Stimulated activated CD4-positive, alpha-beta T cell treated with anti-CD3 and anti-CD28 coated beads, Interleukin-4, amount 100 ng/mL, for 48 hours (primary cell): Measurements from ENCODE around the gene DMRTB1.
"Not testable (repeated sequence)": the region's sequence is repeated elsewhere in the genome, so short reads cannot be mapped to it uniquely, and the experiment has no call there.

Experiments
- DNase-seq, 2 donors: peaks; one replicate each; pipeline ENCODE4 v3.0.0-alpha.2; 2020; ENCODE audit warnings: low read depth in 2 of 2

The DMRTB1 gene

DNA sequence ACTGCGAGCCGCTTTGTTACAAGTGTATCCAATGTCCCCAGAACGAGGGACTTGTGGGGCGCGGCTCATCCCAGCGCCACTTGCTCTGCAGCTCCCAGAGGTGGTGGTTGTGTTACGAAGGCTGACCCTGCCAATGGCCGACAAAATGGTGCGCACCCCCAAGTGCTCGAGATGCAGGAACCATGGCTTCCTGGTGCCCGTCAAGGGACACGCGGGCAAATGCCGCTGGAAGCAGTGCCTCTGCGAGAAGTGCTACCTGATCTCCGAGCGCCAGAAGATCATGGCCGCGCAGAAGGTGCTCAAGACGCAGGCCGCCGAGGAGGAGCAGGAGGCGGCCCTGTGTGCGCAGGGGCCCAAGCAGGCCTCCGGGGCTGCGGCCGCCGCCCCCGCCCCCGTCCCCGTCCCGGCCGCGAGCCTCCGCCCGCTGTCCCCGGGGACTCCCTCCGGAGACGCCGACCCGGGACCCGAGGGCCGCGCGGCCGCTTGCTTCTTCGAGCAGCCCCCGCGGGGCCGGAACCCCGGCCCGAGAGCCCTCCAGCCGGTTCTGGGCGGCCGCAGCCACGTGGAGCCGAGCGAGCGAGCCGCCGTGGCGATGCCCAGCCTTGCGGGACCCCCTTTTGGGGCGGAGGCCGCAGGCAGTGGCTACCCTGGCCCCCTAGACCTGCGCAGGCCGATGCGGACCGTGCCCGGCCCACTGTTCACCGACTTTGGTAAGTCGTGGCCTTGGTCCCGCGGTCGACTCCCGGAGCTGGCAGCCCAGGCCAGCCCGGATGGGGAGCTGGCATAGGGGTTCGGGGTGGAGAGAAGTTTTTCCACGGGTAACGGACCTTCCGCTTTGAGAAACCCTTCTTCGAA is at the start of gene DMRTB1:
Gene DMRTB1 (plus strand): TSS at position 79 of the 855 bp plus-strand sequence. CDS start 55 bp downstream, at position 134.
- DNase-seq, result no peak

DNA sequence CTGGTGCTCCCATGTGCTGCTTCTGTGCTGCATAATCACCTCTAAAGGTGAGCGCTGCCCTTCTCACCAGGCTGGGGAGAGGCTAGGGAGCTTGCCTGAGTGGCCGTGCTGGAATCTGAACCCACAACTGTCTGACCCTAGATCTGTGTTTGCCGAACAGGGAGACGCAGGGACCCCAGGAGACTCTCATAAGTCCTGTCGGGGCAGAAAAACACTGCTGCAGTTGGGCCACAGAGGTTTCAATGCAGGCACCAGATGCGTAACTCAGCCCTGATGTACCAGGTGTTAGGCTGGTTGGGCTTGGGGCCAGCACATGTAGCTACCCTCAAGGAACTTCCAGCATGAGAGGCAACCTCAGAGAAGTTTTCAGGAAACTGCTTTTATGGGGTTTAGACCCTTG is 49.5 kb upstream of the DMRTB1 start:
- DNase-seq, result no peak

DNA sequence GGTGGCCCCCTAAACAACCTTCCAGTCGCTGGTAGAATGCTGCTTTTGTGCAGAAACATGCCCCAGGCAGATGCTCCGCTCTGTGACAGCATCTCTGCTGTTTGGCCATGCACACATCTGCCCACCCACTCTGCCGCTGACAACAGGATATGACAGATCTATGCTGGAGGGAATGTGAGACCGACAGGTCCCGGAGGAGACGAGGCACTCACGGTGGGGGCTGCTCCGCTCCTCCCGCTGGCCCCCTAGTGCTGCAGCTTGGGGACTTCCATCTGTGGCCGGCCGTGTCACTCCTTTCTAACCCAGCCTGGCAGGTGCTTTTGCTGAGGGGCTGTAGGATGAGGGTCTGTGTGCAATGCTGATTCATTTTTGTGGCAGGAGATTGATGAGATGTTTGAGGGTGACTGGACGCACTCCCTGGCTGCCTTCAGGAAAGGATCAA is 49.1 kb upstream of the DMRTB1 start:
- DNase-seq, result no peak

DNA sequence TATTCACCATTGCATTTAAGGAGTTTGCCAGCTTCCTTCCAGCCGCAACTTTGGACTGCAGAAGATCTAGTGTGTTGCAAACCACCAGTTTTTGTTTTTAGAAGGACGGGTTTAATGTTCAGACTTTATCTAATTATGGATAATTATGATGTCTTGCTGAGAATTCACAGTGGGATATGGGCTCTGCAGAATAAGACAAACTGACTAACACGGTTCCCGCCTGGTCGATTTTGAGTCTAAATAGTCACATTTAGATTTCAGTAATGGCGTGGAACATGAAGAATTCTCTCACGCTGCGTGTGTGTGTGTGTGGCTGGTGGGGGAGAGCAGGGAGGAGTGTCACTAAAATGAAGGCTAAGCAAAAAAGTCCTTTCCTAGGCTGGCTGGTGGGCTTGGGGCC is 48.5 kb upstream of the DMRTB1 start:
- DNase-seq, result no peak

DNA sequence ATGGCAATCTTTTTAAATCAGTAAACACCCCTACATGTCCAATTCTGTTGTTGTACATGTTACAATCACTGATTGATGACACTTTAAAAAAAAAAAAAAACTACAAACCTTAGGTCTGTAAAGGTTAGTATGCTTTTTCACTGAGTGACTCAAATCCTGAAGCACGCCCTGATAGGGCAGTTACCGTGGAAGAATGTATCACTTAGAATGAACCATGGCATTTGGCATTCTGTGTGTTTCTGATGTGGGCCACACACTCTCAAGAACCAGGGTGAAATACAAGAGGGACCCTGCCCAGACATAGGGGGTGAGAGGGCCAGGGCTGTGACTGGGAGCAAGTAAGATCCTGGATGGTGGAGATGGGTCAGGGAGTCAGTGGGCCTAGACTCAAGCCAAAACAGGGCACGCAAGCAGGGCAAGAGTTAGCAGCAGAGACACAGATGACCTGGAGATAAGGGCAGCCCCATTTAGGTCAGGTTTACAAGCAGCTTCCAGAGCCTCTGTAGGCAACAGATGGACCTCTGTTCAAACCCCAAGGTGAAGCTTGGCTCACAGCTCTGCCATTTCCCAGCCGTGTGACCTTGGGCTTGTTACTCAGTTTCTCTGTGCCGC is 47.6 kb upstream of the DMRTB1 start:
- DNase-seq, result no peak

DNA sequence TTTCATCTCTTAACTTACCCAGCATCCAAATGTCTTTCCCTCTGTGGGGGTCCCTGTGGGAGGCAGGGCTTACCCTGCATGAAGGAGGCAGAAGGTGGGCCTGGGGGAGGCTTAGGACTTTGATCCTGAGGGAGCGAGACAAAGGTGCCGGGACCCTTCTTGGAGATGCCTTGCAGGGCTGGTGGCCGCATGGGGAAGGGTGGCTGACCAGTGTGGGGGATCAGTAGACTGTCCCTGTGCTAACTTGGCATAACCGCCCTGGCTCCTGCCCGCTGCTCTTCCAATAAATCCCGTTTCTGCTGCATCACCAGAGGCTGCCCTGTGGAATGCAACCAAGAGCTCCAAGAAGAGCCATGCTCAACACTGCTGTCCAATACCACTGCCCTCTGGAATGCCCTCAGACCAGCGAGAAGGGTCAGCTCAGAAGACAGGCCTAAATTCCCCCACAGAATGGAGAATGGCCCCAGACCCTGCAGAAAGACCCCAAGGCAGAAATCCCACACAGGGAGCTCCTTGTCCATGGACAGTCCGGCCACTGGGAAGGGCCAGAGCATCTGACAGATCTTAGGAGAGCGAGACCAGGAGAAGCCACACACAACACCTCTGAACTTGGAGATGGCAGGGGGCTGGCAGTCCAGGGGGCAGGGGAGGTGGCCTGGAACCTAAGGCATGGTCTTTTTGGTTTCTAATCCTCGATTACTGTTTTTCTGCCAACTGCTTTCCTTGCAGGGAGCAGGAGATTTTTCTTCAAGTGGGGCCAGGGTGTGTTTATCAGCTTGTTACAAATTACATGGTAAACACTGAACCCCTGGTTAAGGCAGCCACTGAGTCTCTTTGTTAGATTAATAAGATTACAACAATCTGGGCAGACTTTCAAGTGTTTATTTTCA is 46.7 kb upstream of the DMRTB1 start:
- no peak for DNase-seq

DNA sequence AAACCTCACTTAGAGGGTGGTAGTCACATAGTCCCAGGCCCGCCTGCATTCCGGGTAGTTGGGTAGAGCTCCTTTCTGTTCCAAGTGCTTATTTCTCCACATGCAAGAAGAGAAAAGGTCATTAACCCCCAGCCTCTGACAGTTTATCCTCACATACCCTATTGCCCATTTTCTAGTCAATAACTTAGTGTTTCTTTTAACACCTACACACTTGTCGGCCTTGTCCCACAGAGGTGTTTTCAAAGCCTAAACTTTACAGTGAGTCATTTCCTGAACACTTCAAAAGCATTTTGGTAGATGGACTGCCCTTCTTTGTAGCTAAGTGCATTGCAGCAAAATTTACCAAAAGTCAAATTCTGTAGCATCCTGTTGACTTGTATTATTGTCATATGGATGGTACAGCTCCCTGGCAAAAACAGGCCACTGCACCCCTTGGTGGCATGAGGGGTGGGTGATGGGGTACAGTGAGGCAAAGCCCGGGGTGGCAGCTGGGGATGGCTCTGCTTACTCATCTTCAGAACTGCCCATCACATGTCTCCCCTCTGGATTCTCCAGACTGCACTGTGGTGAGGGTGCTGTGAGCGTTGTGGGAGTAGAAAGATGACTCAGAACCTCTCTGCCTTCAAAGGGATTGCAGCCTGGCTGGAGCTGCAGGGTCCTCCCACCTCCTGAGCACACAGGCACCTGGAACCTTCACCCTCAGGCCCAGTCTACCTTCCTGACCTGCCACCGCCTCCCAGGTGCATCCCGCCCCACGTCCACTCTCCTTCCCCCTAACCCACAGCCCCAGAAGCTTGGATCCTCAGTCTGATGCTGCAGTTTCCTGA is 45.8 kb upstream of the DMRTB1 start:
- peak; percentile 25 to 57 for DNase-seq

DNA sequence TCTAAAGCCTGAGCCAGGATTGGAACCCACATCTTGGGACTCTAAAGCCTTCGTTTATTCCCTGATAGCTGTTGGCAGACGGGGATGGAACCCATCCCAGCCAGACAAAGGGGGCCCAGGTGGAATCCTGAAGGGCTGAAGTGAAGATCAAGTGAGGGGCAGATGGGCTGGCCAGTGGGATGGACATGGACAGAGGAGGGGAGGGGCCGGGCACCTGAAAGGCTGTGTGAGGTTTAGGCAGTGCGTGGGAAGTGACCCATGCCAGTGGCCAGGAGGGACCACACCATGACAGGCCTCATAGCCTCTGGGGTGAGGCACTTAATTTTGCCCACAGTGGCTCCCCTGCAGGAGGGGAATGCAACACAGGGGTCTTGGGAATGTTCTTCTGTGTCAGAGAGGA is 44.6 kb upstream of the DMRTB1 start:
- DNase-seq, result no peak

DNA sequence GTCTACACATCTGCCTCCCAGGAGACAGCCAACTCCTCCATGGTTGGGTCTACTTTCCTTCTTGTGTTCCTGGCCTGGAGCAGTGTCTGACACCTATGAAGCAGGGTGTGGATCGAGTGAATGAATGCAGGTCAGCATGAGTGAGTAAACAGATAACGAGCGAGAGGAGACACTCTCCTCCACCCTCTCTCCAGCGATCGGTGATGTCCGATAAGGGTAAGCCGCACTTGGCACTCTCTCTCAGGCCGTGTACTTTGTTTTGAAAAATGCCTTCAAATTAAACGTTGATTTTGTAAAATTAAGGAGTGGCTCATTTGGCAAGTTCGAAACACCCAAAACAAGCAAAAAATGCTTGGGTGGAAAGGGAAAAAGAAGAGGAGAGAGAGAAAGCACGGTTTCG is 43.8 kb upstream of the DMRTB1 start:
- no peak for DNase-seq

DNA sequence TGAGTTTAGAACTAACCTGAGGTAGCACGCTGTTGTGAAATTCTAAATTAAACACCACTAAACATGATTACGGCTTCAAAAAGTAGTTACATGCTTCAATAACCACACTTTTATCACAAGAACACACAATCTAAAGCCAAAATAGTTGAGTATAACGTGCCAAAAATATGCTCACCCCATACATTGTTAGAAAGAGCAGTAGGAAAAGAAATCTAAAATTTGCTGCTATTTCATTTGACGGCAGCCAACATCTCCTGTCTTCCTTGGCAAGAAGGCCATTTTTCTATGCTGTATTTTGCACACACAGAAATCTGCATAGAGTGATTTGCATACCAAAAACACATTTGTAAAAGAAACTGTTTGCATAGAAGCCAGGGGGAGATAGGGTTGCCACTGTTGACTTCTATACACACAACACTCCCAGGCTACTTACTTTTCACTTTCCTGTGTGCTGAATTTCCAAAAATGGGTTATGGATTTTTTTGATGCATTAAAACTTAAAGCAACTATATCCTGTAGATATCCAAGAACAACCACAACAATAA is 42.9 kb upstream of the DMRTB1 start:
- DNase-seq, result no peak

DNA sequence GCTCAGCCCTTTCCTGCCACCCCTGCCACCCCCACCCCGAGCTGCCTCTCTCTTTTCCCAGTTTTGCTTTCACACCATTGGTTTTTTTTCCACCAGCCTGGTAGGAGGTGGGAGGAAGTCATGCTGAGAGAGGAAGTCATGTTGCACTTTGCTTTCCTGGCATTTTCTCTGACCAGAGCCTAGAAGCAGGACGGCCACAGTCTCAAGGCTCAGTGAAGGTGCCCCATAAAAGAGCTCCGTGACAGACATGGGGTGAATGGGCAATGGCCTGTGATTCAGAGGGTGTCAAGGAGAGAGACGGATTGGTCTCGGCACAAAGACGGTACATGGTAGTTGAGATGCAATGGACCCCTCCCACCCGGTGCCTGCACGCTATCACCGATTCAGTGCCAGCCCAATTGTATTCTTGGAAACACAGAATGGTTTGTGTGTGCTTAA is 42.1 kb upstream of the DMRTB1 start:
- no peak for DNase-seq

DNA sequence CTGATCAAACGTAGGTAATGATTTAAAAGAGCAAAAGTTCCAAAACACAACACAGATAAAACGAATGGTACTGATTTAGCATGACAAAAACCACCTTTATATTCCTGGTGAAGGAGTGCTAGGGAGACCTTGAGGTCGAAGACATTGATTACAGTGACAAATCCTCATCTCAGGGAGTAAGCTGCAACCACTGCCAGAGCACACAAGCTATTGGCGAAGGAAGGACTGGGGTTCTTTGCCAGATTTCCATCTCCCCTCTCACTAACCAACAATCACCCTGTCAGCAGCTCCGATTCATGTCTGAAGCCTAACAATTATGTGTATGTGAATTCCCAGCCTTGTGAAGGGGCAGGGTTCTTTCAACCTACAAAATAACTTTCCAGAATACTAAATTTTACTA is 40.2 kb upstream of the DMRTB1 start:
- no peak for DNase-seq

DNA sequence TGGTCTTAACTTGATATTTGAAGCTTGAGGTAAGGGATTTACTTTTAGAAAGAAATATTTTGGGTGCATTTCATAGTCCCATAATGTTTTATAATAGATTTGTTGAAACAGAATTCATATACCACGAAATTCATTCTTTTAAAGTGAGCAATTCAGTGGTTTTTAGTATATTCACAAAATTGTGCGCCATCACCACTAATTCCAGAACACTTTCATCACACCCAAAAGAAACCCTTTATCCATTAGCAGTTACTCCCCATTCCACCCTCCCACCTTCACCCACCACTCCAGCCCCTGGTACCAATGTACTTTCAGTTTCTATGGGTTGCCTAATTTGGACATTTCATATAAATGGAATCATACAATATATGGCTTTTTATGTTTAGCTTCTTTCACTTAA is 38.9 kb upstream of the DMRTB1 start:
- DNase-seq, result no peak

DNA sequence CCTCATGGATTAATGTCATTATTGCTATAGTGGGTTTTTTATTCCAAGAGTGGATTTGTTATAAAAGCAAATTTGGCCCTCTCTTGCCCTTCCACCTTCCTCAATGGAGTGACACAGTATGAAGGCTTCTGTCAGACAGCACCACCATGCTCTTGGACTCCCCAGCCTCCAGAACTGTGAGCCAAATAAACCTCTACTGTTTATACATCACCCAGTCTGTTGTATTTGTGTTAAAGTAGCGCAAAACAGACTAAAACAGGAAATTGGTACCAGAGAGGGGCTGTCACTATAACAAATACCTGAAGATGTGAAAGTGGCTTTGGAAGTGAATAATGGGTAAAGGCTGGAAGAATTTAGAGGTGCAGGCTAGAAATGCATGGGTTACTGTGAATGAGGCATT is 38.0 kb upstream of the DMRTB1 start:
- DNase-seq, result no peak

DNA sequence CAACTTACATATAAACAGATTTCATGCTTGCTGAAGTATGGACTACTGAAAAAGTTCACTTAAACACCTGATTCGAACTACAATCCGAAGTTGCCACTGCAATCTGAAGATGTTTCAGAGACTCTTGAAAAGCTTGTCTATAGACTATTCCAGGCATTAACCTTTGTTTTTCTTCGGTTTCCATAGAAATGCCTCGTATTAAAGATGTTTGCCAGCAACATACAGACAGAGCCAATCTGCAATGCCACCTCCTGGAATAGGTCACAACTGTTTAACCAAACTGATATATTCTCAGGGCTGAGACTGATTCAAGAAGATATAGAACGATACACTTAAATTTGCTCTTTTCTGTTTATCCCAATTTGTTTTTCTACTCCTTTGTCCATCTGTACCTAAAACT is 28.9 kb upstream of the DMRTB1 start:
- DNase-seq, result no peak

DNA sequence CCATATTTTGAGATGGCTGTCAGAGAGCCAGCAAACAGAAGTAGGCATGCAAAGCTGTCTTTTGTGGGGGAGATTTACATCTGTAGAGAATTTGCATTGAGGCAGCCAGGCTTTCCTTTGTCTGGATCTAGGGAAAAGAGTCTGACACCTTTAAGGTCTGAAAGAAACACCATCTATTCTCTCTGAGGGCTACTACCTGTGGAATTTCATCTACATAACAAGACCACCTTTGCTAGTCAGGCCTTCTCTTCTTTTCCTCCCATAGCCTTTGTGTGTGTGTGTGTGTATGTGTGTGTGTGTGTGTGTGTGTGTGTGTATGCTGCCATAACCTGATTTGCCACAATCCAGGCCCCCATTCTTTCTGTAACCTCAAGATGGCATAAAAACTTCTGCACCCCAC is 28.4 kb upstream of the DMRTB1 start:
- DNase-seq, result no peak

DNA sequence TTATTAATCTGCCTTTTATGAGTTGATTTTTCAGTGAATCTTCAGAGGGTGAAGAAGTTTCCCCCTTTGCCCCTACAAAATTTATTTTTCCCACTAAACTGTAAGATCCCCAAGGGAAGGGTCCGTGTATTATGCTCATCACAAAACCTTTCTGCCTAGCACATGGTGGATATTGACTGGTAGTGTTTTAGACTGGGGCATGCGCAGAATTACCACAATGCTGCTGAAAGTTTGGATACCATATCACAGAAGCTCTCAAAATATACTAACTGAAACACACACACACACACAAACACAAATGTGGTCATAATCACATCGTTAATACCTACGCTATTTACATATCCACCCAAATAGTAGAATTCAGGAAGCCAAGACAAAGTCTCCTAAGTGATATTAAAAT is 28.0 kb upstream of the DMRTB1 start:
- no peak for DNase-seq

DNA sequence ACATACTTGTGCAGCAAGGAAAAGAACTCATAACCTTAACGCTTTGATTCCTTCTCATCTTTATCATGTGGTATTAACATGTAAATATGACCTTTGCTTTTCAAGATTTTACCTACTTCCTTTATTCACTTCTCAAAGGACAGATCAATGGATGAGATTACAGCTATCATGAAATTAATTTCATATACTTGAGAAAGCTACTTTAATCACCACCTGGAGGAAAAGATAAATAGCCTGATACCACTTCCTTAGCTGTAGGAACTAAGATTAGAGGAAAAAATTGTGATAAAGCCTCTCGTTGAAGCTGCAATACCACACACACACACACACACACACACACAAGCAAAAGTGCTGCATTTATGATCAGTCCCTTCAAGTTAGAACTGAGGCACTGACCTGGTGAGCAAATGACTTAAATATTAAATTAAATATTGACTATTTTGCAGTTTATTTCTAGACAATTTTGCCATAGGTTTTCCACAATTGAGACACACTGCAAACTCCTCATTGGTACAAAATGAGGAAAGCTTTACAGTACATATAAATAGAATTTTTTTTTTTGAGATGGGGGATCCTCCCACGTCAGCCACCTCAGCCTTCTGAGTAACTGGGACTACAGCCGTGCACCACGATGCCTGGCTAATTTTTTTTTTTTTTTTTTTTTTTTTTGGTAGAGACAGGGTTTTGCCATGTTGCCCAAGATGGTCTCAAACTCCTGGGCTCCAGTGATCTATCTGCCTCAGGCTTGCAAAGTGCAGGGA is 27.2 kb upstream of the DMRTB1 start:
- DNase-seq, result no peak

DNA sequence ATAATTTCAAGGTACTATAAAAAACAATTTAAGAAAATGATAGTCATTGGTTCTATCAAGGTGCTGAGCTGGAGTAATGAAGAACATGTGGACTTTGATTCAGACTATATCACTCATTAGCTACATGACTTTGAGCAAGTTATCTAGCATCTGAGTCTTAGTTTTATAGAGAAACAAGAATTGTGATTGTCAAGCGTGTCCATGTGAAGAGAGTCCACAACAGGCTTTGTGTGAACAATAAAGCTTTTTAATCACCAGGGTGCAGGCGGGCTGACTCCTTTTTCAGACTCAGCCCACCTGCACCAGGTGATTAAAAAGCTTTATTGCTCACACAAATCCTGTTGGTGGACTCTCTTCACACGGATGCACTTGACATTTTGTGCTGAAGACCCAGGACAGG is 26.6 kb upstream of the DMRTB1 start:
- no peak for DNase-seq

DNA sequence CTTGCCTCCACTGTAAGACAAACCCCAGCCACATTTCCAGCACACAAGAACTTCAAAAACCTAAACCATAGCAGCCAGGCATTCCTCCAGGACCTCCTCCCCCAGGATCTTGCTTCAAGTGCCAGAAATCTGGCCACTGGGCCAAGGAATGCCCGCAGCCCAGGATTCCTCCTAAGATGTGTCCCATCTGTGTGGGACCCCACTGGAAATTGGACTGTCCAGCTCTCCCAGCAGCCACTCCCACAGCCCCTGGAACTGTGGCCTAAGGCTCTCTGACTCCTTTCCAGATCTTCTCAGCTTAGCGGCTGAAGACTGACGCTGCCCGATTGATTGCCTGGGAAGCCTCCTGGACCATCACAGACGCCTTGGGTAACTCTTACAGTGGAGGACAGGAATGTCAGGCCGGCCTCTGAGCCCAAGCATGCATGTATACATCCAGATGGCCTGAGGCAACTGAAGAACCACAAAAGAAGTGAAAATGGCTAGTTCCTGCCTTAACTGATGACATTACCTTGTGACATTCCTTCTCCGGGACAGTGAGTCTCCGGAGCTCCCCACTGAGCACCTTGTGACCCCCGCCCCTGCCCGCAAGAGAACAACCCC is 24.7 kb upstream of the DMRTB1 start:
- not testable (repeated sequence) for DNase-seq
